Measurements from ENCODE around the gene RHOBTB3.

- peak; percentile 80; the same call in 1 of the 2 replicates for TF ChIP-seq PATZ1 (CRISPR knock-in tag; IDR thresholded peaks at IDR 0.05; ENCODE audit: borderline replicate concordance)
- TF ChIP-seq, protein P1, sequence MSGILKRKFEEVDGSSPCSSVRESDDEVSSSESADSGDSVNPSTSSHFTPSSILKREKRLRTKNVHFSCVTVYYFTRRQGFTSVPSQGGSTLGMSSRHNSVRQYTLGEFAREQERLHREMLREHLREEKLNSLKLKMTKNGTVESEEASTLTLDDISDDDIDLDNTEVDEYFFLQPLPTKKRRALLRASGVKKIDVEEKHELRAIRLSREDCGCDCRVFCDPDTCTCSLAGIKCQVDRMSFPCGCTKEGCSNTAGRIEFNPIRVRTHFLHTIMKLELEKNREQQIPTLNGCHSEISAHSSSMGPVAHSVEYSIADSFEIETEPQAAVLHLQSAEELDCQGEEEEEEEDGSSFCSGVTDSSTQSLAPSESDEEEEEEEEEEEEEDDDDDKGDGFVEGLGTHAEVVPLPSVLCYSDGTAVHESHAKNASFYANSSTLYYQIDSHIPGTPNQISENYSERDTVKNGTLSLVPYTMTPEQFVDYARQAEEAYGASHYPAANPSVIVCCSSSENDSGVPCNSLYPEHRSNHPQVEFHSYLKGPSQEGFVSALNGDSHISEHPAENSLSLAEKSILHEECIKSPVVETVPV (CRISPR knock-in tag; IDR thresholded peaks at IDR 0.05), result peak; percentile 67; the same call in 1 of the 2 replicates
- peak; percentile 53; the same call in 1 of the 2 replicates for TF ChIP-seq ZNF565 (CRISPR knock-in tag; conservative IDR thresholded peaks at IDR 0.05; ENCODE audit: low read depth)
- 0 out of 2 replicates have a peak, but pooled peaks have one; percentile 17 for TF ChIP-seq ARNTL (CRISPR knock-in tag; IDR thresholded peaks at IDR 0.05; ENCODE audit: borderline replicate concordance, low read depth)
- peak; percentile 88 for TF ChIP-seq ZFP3 (CRISPR knock-in tag; IDR thresholded peaks at IDR 0.05)
- TF ChIP-seq ZC3H10 (CRISPR knock-in tag; IDR thresholded peaks at IDR 0.05), result no peak
- no peak for TF ChIP-seq RARB (CRISPR knock-in tag; IDR thresholded peaks at IDR 0.05)
- TF ChIP-seq ZNF8 (CRISPR knock-in tag; IDR thresholded peaks at IDR 0.05), result peak; percentile 38; the same call in 1 of the 2 replicates
- TF ChIP-seq ZFP30 (CRISPR knock-in tag; IDR thresholded peaks at IDR 0.05), result no peak
- TF ChIP-seq SNAI2 (CRISPR knock-in tag; IDR thresholded peaks at IDR 0.05), result peak; percentile 87; the same call in 1 of the 2 replicates
- TF ChIP-seq, protein P2, sequence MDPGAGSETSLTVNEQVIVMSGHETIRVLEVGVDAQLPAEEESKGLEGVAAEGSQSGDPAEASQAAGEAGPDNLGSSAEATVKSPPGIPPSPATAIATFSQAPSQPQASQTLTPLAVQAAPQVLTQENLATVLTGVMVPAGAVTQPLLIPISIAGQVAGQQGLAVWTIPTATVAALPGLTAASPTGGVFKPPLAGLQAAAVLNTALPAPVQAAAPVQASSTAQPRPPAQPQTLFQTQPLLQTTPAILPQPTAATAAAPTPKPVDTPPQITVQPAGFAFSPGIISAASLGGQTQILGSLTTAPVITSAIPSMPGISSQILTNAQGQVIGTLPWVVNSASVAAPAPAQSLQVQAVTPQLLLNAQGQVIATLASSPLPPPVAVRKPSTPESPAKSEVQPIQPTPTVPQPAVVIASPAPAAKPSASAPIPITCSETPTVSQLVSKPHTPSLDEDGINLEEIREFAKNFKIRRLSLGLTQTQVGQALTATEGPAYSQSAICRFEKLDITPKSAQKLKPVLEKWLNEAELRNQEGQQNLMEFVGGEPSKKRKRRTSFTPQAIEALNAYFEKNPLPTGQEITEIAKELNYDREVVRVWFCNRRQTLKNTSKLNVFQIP (CRISPR knock-in tag; IDR thresholded peaks at IDR 0.05; ENCODE audit: borderline replicate concordance, low read depth), result no peak
- peak; percentile 61; the same call in 1 of the 2 replicates for TF ChIP-seq TSHZ2 (CRISPR knock-in tag; IDR thresholded peaks at IDR 0.05)
- TF ChIP-seq TOX (CRISPR knock-in tag; IDR thresholded peaks at IDR 0.05; ENCODE audit: borderline replicate concordance), result no peak
Observed at GRCh38 chr5:95728494-95729114, 2.5 kb upstream of the RHOBTB3 start.

Measured in SK-N-SH treated with all-trans-retinoic acid at 6 μM for 48 hours (cell line).